Gastroesophageal sphincter (tissue), 3 donors: ENCODE measurements around the gene SCRT2.

ENCODE experiments used
- CTCF ChIP-seq, 4 experiments: fragments of 200-600 bp in 2 of 4; fragments of 450-650 bp in 2 of 4; sonication (generic) in 1 of 4; IDR thresholded peaks; one replicate each; pipeline ENCODE4 v1.5.1; 2017 to 2019; ENCODE audit warnings: antibody characterized with exemption in 4 of 4, mild to moderate bottlenecking in 2 of 4, moderate library complexity in 2 of 4
- POLR2A ChIP-seq, 2 donors: fragments of 450-650 bp; IDR thresholded peaks; one replicate each; pipeline ENCODE4 v1.6.1; 2017; ENCODE audit warnings: antibody characterized with exemption in 2 of 2, mild to moderate bottlenecking in 2 of 2, moderate library complexity in 1 of 2
- POLR2AphosphoS5 ChIP-seq: sonication (generic); formaldehyde crosslinking; IDR thresholded peaks from one replicate; pipeline ENCODE4 v1.6.1; 2017; ENCODE audit warnings: antibody characterized with exemption

GRCh38 chr20:617934-618690 is 57.5 kb downstream of the SCRT2 start:
- TF ChIP-seq CTCF (IDR thresholded peaks at IDR 0.05) = no peak
- no peak for TF ChIP-seq POLR2A (IDR thresholded peaks at IDR 0.05)
- no peak for TF ChIP-seq POLR2AphosphoS5
